Measurements from ENCODE around the gene DNAH5. TPM values are rescaled to one million over a fixed set of nuclear protein-coding genes. Genes with fewer than 3 reads are reported as not detected.

The DNAH5 gene
- total RNA-seq, 4 donors from 2014 or later: 0.28 to 3.3 (median 0.44) TPM

GRCh38 chr5:13695076-13695712 lies 249.3 kb downstream of the DNAH5 start:
- Histone ChIP-seq H3K4me3 (no peak overlapping the region), H3K27ac (no peak overlapping the region), H3K9me3 (no peaks in the 10 kb centered on the region), H3K4me1 (no peaks in the 10 kb centered on the region), H3K27me3 (no peaks in the 10 kb centered on the region), H3K36me3 (no peaks in the 10 kb centered on the region)
- TF ChIP-seq, protein P1, sequence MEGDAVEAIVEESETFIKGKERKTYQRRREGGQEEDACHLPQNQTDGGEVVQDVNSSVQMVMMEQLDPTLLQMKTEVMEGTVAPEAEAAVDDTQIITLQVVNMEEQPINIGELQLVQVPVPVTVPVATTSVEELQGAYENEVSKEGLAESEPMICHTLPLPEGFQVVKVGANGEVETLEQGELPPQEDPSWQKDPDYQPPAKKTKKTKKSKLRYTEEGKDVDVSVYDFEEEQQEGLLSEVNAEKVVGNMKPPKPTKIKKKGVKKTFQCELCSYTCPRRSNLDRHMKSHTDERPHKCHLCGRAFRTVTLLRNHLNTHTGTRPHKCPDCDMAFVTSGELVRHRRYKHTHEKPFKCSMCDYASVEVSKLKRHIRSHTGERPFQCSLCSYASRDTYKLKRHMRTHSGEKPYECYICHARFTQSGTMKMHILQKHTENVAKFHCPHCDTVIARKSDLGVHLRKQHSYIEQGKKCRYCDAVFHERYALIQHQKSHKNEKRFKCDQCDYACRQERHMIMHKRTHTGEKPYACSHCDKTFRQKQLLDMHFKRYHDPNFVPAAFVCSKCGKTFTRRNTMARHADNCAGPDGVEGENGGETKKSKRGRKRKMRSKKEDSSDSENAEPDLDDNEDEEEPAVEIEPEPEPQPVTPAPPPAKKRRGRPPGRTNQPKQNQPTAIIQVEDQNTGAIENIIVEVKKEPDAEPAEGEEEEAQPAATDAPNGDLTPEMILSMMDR (IDR thresholded peaks at IDR 0.05): no peak
- DNase-seq: no peak

DNA sequence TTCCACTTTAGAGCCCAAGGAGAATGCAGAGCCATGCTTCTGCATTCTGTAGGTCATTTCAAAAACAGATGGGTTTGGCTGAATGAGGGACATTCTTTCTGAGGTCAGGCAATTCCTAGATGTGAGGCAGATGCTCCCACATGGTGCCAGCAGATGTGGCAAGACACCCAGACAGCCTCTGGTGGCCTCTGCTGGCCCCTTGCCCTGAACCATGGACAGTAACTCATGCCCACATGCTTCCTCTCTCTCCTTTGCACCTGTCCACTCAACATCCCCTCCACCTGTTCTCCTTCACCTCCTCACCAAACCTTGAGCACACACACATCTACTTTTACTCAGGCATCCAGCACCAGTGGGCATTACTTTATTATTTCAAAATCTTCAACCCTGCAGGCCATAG lies 252.3 kb downstream of the DNAH5 start:
- Histone ChIP-seq H3K27ac (no peak overlapping the region), H3K4me3 (no peak overlapping the region), H3K9me3 (peaks cover 0 to 7% (median 0%) of the 10 kb centered on the region in 4 donors), H3K27me3 (no peaks in the 10 kb centered on the region), H3K4me1 (no peaks in the 10 kb centered on the region), H3K36me3 (no peaks in the 10 kb centered on the region)
- no peak for DNase-seq
- TF ChIP-seq POLR2A (IDR thresholded peaks at IDR 0.05): no peak
- TF ChIP-seq, protein P1 (IDR thresholded peaks at IDR 0.05): no peak

- no peaks in the 10 kb centered on the region for H3K4me1 ChIP-seq
- TF ChIP-seq, protein P1 (IDR thresholded peaks at IDR 0.05): no peak
- TF ChIP-seq POLR2A (IDR thresholded peaks at IDR 0.05): no peak
- H3K36me3 ChIP-seq: no peaks in the 10 kb centered on the region
- no peaks in the 10 kb centered on the region for H3K9me3 ChIP-seq
- H3K27me3 ChIP-seq: no peaks in the 10 kb centered on the region
- no peak overlapping the region for H3K27ac ChIP-seq
- DNase-seq: no peak
- no peak overlapping the region for H3K4me3 ChIP-seq
These were observed 268.0 kb downstream of the DNAH5 start for GRCh38 chr5:13676531-13676930.

DNA sequence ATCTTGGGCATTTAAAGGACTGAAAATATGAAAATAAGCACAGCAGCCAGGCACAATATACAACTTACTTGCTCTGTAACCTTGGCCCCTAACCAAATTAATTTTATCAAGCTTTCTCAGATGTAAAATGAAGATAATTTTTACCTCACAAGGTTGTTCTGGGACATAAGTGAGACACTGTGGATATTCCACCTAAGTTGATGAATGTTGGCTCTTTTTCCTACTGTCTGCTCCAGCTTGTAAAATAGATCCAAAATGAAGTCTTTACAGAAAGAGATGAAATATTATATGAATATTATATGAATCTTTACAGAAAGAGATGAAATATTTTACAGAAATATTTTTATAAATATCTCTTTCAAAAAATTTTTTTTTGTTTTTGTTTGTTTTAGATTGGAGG lies 270.1 kb downstream of the DNAH5 start:
- Histone ChIP-seq H3K4me3 (no peak overlapping the region), H3K36me3 (no peaks in the 10 kb centered on the region), H3K27me3 (no peaks in the 10 kb centered on the region), H3K9me3 (no peaks in the 10 kb centered on the region), H3K4me1 (no peaks in the 10 kb centered on the region), H3K27ac (no peak overlapping the region)
- TF ChIP-seq, protein P1 (IDR thresholded peaks at IDR 0.05): no peak
- no peak for TF ChIP-seq POLR2A (IDR thresholded peaks at IDR 0.05)
- DNase-seq: no peak

DNA sequence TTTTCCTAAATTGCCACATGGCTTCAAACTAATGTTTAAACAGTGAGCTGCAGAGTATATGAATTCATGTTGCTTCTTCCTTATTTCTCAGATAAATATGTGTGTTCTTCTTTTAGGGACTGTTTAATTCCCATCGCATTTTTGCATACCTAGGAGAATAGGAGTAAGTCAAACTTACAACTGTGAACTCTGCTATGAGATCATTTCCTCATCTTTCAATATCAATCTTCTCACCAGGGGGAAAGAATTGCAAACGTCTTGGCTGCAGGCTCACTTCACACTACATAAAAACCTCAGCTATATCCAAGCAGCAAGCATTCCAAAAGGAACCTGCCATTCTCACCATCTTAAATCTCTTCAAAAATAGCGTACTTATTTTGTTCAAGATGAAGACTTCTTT lies 271.0 kb downstream of the DNAH5 start:
- no peaks in the 10 kb centered on the region for H3K27me3 ChIP-seq
- no peak for TF ChIP-seq POLR2A (IDR thresholded peaks at IDR 0.05)
- TF ChIP-seq, protein P1 (IDR thresholded peaks at IDR 0.05): no peak
- H3K27ac ChIP-seq: no peak overlapping the region
- no peaks in the 10 kb centered on the region for H3K4me1 ChIP-seq
- no peaks in the 10 kb centered on the region for H3K9me3 ChIP-seq
- H3K4me3 ChIP-seq: no peak overlapping the region
- no peaks in the 10 kb centered on the region for H3K36me3 ChIP-seq
- no peak for DNase-seq

GRCh38 chr5:13664377-13664776 lies 280.1 kb downstream of the DNAH5 start:
- Histone ChIP-seq H3K9me3 (no peaks in the 10 kb centered on the region), H3K36me3 (no peaks in the 10 kb centered on the region), H3K4me3 (no peak overlapping the region), H3K4me1 (no peaks in the 10 kb centered on the region), H3K27ac (no peak overlapping the region), H3K27me3 (no peaks in the 10 kb centered on the region)
- TF ChIP-seq, protein P1 (IDR thresholded peaks at IDR 0.05): no peak
- TF ChIP-seq POLR2A (IDR thresholded peaks at IDR 0.05): no peak
- no peak for DNase-seq
